HG03575 (cell line): ENCODE data around the gene GMFB.
A peak's percentile ranks its signal among the peaks of the same experiment; 100 is the strongest.

ENCODE experiments used
- ATAC-seq: cut with Tn5 transposase; IDR thresholded peaks from one replicate; pipeline ENCODE4 v1.9.1; 2021; ENCODE audit not compliant: unreplicated experiment, insufficient number of reproducible peaks, low FRiP score; ENCODE audit errors: extremely low read depth

Gene GMFB

DNA sequence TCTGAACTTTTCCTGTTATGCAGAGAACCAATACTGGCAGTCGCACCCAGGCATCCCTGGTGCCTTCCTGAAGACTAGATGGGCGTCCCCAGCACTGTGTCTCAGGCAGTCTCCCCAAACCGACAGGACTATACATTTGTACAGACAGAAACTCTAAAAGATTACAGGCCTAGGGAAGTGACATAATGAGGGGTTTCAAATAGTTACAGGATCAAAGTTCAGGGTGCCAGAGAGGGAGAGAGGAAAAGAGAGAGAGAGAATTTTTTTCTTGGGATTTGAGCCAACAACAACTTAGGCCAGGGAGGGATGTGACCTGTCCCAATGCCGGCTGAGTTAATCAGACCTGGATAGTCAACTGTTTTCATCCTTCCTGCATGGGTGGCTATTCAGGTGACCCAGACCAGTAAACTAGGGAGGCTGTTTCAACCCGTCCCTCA, 9.3 kb upstream of the GMFB start:
- no peak for ATAC-seq

- no peak for ATAC-seq
Measured at GRCh38 chr14:54497224-54497623, 8.4 kb upstream of the GMFB start.

DNA sequence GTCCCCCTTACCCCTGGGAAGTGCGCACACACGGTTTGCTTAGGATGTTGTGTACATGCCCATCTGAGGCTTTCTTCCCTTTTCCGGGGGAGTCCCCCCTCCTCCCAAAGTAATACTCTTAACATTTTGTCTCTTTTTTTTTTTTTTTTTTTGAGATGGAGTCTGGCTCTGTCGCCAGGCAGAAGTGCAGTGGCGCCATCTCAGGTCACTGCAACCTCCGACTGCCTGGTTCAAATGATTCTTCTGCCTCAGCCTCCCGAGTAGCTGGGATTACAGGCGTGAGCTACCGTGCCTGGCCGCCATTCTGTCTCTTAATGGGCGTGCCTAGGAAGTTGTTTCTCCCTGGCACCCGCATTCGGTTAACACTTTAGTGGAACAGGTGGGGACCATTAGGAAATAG, 4.5 kb upstream of the GMFB start:
- ATAC-seq: no peak

DNA sequence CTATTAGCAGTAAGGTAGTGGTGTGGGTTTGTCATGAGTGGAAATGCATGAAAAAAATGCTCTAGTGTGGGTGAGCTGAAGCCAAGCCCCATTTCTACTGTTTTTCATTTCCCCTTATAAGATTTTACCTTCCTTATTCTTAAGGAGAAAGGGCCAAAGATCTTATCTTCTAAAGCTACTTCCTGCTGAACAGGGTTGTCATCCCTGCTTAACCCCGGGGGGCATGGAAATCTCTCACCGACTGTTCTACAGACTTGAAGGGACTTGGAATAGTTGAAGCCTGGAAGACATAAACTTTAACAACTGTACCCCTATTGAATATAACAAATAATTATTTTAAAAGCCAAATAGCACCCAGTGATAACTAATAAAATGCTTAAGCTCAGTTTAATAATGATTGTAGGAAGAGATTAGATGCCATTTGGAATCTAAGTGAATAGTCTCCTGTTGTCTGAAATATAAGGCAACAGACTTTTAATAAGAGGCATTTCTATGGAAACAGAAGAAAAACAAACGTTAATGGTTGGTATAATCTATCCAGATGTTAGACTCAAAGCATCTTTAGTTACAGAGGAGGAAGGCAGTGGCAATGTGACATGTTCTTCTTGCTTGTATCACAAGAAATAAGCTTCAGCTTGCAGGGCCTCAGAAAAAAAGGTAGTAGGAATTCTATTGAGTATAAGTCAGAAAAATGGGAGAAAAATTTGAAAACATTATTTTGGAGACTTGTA, 1.8 kb upstream of the GMFB start:
- ATAC-seq: no peak

GRCh38 chr14:54489731-54490444, 1.1 kb upstream of the GMFB start:
- no peak for ATAC-seq

DNA sequence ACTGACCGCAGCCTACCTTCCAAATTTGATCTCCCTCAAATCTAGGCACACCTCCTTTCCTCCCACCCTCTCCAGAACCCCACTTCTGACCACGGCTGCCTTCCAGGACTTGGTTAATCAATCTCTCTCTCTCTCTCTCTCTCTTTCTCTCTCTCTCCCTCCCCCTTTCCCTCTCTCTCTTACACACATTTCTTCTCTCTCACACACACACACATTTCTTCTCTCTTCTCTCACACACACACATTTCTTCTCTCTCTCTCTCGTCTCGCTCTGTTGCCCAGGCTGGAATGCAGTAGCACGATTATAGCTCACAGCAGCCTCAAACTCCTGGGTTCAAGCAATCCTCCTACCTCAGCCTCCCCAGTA, 521 bp upstream of the GMFB start:
- no peak for ATAC-seq

DNA sequence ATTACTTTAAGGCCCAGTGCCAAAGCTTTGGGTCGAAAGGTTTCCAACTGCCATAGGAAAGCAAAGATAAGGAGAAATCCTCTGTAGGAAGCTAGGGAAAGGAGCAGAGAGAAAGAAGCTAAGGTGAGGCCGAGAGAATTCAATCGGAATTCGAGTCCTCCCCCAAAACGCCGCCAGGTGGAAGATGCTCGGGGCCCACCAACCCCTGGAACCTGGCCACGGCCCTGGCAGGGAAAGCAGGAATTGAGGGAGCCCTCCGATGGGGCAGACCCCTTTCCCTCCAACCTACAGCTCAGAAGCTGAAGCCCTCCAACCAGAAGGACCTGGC, 498 bp downstream of the GMFB start:
- peak; percentile 2 for ATAC-seq

GRCh38 chr14:54487771-54488170, 1.0 kb downstream of the GMFB start:
- no peak for ATAC-seq

DNA sequence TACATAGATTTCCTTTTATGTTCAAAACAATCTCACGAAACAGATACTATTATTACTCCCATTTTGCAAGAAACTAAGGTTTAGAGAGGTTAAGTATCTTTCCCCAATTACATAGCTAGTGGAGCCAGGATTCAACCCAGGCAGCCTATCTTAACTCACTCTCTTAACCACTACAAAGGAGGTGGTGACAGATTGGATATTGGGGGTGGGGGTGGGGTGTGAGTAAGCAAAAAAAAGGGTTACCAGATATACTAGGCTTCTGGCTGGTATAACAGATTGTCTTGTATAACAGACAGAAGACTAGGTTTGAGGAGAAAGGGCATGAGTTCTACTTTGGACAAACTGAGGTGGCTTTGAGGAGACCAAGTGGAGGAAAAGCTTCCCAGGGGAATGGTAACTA, 2.1 kb downstream of the GMFB start:
- no peak for ATAC-seq

DNA sequence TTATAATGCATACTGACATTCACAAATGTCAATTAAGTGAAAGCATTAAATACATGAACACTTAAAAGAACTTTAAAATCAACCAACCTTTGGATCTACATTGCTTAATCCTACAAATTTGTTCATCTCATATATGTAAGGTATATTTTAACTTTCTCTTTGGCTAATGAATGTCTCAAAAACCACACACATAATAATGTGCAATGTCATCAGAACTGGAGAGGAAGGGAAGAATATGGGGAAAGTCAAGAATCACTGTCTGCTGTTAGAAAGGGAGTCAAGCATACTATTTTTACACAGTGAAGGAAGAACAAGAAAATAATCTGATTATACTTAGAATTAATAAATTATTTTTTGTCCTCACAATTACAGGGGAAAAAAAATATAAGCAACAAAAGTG, 4.9 kb downstream of the GMFB start:
- ATAC-seq: no peak

DNA sequence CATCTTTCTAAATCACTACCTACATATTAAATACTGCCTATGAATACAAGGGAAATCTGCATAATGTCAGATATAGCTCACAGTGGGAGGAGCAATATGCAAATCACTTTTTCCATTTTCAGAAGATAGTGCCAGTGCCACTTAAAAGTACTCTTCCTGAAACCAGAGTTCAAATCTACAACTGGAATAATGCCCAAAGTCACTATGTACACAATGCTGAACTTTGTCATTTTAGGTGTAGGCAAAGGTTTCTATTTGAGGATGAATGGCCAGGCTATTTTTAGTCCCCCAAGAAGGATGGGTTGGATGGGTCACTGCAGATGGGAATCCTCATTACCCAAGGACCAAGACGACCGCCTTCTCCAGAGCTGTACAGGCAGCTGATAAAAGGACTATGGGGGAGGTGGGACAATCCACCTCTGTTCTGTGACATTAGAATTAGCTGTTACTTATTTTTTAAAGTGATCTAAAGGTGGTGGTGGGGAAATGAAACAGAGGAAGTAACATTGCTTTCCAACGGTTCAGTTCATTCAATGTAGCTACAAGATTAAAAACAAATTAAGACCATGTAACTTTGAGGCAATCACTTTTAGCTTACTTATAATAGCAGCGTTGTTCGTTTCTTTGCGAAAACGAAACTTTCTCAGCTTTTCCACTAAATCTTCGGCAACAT, 5.6 kb downstream of the GMFB start:
- no peak for ATAC-seq

DNA sequence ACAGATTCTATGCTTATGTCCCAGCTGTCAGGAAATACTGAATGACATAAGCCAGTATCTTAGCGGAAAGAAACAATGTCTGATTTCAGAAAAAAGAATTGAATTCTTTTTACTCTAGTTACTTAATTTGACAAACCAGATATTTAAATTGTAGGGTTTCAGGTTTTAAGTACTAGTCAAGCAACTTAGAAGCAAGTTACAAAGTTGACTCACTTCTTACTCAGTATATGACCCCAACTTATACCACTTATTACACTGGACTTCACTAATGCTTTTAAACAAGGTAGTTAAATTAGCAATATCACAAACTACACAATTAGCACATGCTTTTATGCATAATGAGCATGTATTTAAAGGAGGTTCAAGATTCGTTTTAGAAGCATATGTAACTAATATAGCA, 7.1 kb downstream of the GMFB start:
- no peak for ATAC-seq

DNA sequence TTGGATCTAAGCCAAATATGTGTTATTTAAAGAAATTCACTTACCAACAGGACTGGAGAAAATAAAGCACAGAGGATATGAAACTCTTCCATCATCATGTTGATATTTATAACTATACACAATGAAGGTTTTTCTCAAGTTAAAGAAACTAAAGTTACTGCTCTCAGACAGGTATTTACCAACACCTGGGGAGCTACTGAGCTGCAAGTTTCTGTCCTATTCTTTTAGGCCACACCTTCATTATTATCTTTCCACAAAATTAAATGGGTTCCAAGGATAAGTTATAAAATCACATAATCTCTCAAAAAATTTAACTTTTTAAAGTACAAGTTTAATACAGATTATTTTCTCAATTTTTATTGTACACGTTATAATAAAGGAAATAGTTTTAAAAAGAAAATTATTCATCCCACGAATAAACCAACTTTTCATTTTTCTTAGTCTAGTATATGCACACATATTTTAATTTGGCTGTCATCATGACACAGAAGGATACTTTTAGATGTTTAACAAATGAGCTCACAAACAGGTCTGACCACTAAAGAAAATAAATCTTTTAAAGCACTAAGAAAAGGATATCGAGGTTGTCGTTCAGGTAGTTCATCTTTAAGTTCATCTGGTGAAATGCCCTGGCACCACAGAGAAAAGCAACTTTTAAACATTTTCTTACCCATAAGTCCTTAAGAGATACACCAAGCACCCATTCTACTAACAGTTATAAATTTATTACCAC, 7.8 kb downstream of the GMFB start:
- ATAC-seq: no peak

DNA sequence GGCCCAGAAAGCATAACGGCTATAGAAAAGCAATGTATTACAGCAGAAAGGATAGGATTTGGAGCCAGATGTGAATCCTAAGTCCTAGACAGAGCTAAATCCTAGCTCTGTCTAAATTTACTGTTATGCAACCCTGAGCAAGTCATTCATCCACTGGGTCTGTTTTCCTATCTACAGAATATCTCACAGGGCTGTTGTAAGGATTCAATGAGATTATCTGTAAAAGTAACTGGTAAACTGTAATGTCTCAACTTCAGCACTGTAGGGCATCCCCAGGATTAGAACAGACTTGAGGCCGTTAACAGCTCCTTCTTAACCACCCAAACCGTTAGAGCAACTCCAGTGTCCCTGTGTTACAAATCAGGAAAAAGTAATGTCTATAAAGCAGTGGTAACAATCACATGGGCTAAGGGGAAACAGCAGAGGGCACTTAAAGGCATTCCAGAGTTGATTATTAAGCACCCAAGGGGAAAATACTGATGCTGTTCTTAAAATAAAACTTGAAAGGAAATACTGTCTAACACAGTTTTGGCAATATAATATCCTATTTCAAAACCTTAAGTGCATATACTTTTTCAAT, 10.1 kb downstream of the GMFB start:
- ATAC-seq: no peak

GRCh38 chr14:54475911-54476310, 12.9 kb downstream of the GMFB start:
- no peak for ATAC-seq

GRCh38 chr14:54475187-54475899, 13.4 kb downstream of the GMFB start:
- ATAC-seq: no peak

GRCh38 chr14:54474232-54474793, 14.5 kb downstream of the GMFB start:
- ATAC-seq: no peak

GRCh38 chr14:54472315-54472714, 16.5 kb downstream of the GMFB start:
- no peak for ATAC-seq

DNA sequence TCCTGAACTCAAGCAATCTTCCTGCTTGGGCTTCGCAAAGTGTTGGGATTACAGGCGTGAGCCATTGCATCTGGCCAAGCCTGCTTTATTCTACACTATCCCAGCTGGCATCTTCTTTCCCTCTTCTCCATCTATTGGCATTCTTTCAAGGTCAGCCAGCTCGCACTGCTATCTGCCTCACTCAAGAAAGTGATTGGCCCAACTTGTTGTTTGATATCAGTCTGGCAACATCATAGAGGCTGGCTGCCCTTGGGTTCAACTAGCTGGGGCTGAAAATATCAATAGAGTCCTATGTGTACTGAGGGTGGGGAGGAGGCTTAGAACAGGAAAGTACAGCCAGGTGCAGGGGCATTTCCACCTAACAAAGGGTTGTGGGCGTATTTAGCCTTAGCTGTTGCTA, 17.1 kb downstream of the GMFB start:
- ATAC-seq: no peak
